Ovary (tissue), 3 donors: Measurements from ENCODE around the gene BIRC3.

Source experiments
- CTCF ChIP-seq, 3 donors: fragments of 450-650 bp in 2 of 3; fragments of 200-600 bp in 1 of 3; IDR thresholded peaks; one replicate each; pipeline versions ENCODE4 v1.5.1 to v1.8.0; 2016 to 2022; ENCODE audit warnings: antibody characterized with exemption in 3 of 3, mild to moderate bottlenecking in 1 of 3
- EP300 ChIP-seq: sonication (generic); formaldehyde crosslinking; IDR thresholded peaks from one replicate; pipeline ENCODE4 v1.6.1; 2017; ENCODE audit warnings: antibody characterized with exemption
- POLR2A ChIP-seq: fragments of 450-650 bp; IDR thresholded peaks from one replicate; pipeline ENCODE4 v1.6.1; 2017; ENCODE audit warnings: antibody characterized with exemption, mild to moderate bottlenecking, moderate library complexity
- donor health status: DM: no; HTN: no; CAD: no.

GRCh38 chr11:102345904-102346303 lies 28.6 kb downstream of the BIRC3 start:
- TF ChIP-seq CTCF (IDR thresholded peaks at IDR 0.05) (no peak), POLR2A (no peak), EP300 (no peak)
